Colonic mucosa (tissue), 4 donors: Measurements from ENCODE around the gene CMKLR1. TPM values are rescaled to one million over a fixed set of nuclear protein-coding genes. Genes with fewer than 3 reads are reported as not detected.

Experiments
- DNase-seq: peaks from one replicate; pipeline ENCODE4 v3.0.0-alpha.2; 2020
- H3K27ac ChIP-seq: fragments of 200-600 bp; one replicate; pipeline ENCODE4 v1.8.0; 2021
- H3K27me3 ChIP-seq: fragments of 200-600 bp; one replicate; pipeline ENCODE4 v1.8.0; 2021
- H3K36me3 ChIP-seq: fragments of 200-600 bp; one replicate; pipeline ENCODE4 v1.8.0; 2021
- H3K4me1 ChIP-seq: fragments of 200-600 bp; one replicate; pipeline ENCODE4 v1.8.0; 2021; ENCODE audit warnings: mild to moderate bottlenecking
- H3K4me3 ChIP-seq: fragments of 200-600 bp; one replicate; pipeline ENCODE4 v1.8.0; 2021
- H3K9ac ChIP-seq, 2 donors: one replicate each; pipeline ENCODE4 v1.7.0; 2013; ENCODE audit warnings: control low read depth in 2 of 2, low read depth in 2 of 2, low read length in 2 of 2
- H3K9me3 ChIP-seq: fragments of 200-600 bp; one replicate; pipeline ENCODE4 v1.8.0; 2021
- CTCF ChIP-seq: fragments of 200-600 bp; IDR thresholded peaks from one replicate; pipeline ENCODE4 v1.8.0; 2022; ENCODE audit warnings: antibody characterized with exemption, mild to moderate bottlenecking
- intact Hi-C: fragments of 100-400 bp; cut with DNase I; formaldehyde crosslinking; loops from one replicate; pipeline ENCODE4 v1.14.1; 2022
- total RNA-seq, 2 donors: library from RNA; stranded (reverse); fragmentation: NEBNext Ultra II Directional in 1 of 2; extraction: Animal tissue kit (Norgen Biotek cat#: 25700) in 1 of 2; gene quantifications; one replicate each; pipeline ENCODE4 v1.2.1, GENCODE V29; 2021
- donor health status: healthy.
- donor health status: DM: no; HTN: no; CAD: no.
- donor health status: DM: no; HTN: no; CAD: no.

Gene CMKLR1
- total RNA-seq, 2 donors from 2014 or later: 3.0 to 4.9 TPM

GRCh38 chr12:108326254-108326750 lies 12.8 kb downstream of the CMKLR1 start:
- Histone ChIP-seq H3K36me3 (no peaks in the 10 kb centered on the region), H3K27ac (no peak overlapping the region), H3K9me3 (no peaks in the 10 kb centered on the region), H3K9ac (no peak overlapping the region), H3K27me3 (no peaks in the 10 kb centered on the region), H3K4me3 (no peak overlapping the region), H3K4me1 (no peaks in the 10 kb centered on the region)
- no peak for DNase-seq
- intact Hi-C loops: no loop called here
- TF ChIP-seq CTCF: no peak

DNA sequence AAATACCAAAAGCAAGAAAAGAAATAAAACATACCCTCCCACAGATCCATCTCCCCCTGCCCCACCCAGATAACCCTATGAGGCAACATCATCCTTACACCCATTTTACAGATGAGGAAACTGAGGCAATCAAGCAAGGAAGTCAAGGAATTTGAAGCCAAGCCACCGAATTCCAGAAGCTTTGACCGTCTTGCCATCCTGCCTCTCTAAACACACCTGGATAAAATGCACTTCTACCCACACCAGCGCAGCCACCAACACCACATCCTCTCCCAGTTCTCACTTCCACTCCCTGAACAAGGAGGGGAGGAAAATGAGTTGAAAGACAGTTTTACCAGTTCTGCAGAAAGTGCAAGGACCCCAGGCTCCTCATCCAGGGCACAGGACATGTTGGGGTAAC lies 13.6 kb downstream of the CMKLR1 start:
- H3K9ac ChIP-seq: no peak overlapping the region
- no peaks in the 10 kb centered on the region for H3K36me3 ChIP-seq
- intact Hi-C loops: no loop called here
- no peak overlapping the region for H3K27ac ChIP-seq
- no peak for DNase-seq
- no peak overlapping the region for H3K4me3 ChIP-seq
- H3K4me1 ChIP-seq: no peaks in the 10 kb centered on the region
- H3K9me3 ChIP-seq: no peaks in the 10 kb centered on the region
- H3K27me3 ChIP-seq: no peaks in the 10 kb centered on the region
- no peak for TF ChIP-seq CTCF

DNA sequence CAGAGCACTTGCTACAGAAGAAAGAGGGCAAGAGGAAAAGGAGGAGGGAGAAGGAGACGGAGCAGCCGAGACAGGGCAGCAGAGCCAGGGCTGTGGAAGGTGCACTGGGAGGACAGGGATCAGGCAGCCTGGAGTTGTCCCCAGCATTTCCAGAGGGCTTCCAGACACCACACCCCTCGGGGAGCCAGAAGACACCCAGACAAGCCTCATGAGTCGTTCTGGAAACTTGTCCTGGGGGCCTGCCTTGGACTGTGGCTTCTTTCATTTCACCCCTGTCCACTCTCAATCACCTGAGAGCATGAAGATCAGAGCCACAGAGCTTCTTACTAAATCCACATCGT lies 14.1 kb downstream of the CMKLR1 start:
- TF ChIP-seq CTCF: no peak
- H3K4me3 ChIP-seq: no peak overlapping the region
- no peaks in the 10 kb centered on the region for H3K27me3 ChIP-seq
- H3K9me3 ChIP-seq: no peaks in the 10 kb centered on the region
- H3K27ac ChIP-seq: no peak overlapping the region
- no peak for DNase-seq
- no peak overlapping the region for H3K9ac ChIP-seq
- no peaks in the 10 kb centered on the region for H3K36me3 ChIP-seq
- H3K4me1 ChIP-seq: no peaks in the 10 kb centered on the region
- intact Hi-C loops: no loop called here

- H3K4me3 ChIP-seq: no peak overlapping the region
- TF ChIP-seq CTCF: no peak
- intact Hi-C loops: no loop called here
These were observed 14.6 kb downstream of the CMKLR1 start for GRCh38 chr12:108324351-108325017.

DNA sequence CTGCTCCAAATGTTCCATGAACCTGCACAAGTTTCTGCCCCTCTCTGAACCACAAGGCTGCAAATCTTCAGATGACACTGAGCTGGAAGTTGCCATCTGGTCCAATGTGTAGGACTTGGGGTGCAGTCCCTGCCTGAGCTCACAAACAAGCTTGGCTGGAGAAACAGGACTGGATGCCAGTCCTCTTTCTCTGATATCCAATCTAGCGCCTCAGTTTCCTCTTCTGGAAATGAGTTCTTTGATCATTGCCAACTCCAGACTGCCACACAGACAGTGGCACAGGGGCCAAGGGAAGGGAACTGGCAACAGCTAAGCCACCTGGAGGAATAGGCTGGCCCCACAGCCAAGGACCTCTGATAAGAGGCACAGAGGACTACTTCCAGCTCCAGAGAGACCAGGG lies 15.5 kb downstream of the CMKLR1 start:
- no peak overlapping the region for H3K4me3 ChIP-seq

More at GRCh38 chr12:108324351-108325017, 14.6 kb downstream of the CMKLR1 start:
- Histone ChIP-seq H3K27me3 (no peaks in the 10 kb centered on the region), H3K27ac (no peak overlapping the region), H3K9ac (no peak overlapping the region), H3K4me1 (no peaks in the 10 kb centered on the region), H3K36me3 (no peaks in the 10 kb centered on the region), H3K9me3 (no peaks in the 10 kb centered on the region)
- DNase-seq: no peak

More for the DNA sequence above, 15.5 kb downstream of the CMKLR1 start:
- Histone ChIP-seq H3K27me3 (no peaks in the 10 kb centered on the region), H3K4me1 (no peaks in the 10 kb centered on the region), H3K9ac (no peak overlapping the region), H3K9me3 (no peaks in the 10 kb centered on the region), H3K36me3 (no peaks in the 10 kb centered on the region), H3K27ac (no peak overlapping the region)
- intact Hi-C loops: no loop called here
- no peak for TF ChIP-seq CTCF
- no peak for DNase-seq
